ENCODE data around the gene FAM170A. TPM values are rescaled to one million over a fixed set of nuclear protein-coding genes. Genes with fewer than 3 reads are reported as not detected.

The FAM170A gene
- polyA plus RNA-seq (2012; ENCODE audit: insufficient read depth, insufficient read length) = not detected

GRCh38 chr5:119629339-119629738, at the start of gene FAM170A:
TSS of gene FAM170A (plus strand) at chr5:119629558. CDS start at chr5:119629769, 211 bp downstream.
- no peak for DNase-seq (ENCODE audit: low read depth, low spot score)
- no peak within 1 kb of the TSS for H3K4me3 ChIP-seq (ENCODE audit: low read length)

- DNase-seq (ENCODE audit: low read depth, low spot score) = no peak
- no peak overlapping the region for H3K4me3 ChIP-seq (ENCODE audit: low read length)
Observed at GRCh38 chr5:119582987-119583386, 46.4 kb upstream of the FAM170A start.

GRCh38 chr5:119583684-119584083, 45.7 kb upstream of the FAM170A start:
- DNase-seq (ENCODE audit: low read depth, low spot score) = no peak
- H3K4me3 ChIP-seq (ENCODE audit: low read length) = no peak overlapping the region

- DNase-seq (ENCODE audit: low read depth, low spot score) = no peak
- no peak overlapping the region for H3K4me3 ChIP-seq (ENCODE audit: low read length)
Observed at GRCh38 chr5:119596046-119596445, 33.3 kb upstream of the FAM170A start.

- H3K4me3 ChIP-seq (ENCODE audit: low read length) = no peak overlapping the region
- DNase-seq (ENCODE audit: low read depth, low spot score) = no peak
Observed at GRCh38 chr5:119597728-119598298, 31.5 kb upstream of the FAM170A start.

GRCh38 chr5:119613937-119614336, 15.4 kb upstream of the FAM170A start:
- no peak overlapping the region for H3K4me3 ChIP-seq (ENCODE audit: low read length)
- DNase-seq (ENCODE audit: low read depth, low spot score) = no peak

- DNase-seq (ENCODE audit: low read depth, low spot score) = no peak
- H3K4me3 ChIP-seq (ENCODE audit: low read length) = no peak overlapping the region
Observed at GRCh38 chr5:119614838-119615237, 14.5 kb upstream of the FAM170A start.

GRCh38 chr5:119626086-119626485, 3.3 kb upstream of the FAM170A start:
- no peak for DNase-seq (ENCODE audit: low read depth, low spot score)
- H3K4me3 ChIP-seq (ENCODE audit: low read length) = no peak overlapping the region

GRCh38 chr5:119630752-119631440, 1.5 kb downstream of the FAM170A start:
- H3K4me3 ChIP-seq (ENCODE audit: low read length) = no peak overlapping the region
- no peak for DNase-seq (ENCODE audit: low read depth, low spot score)

GRCh38 chr5:119631660-119632059, 2.3 kb downstream of the FAM170A start:
- DNase-seq (ENCODE audit: low read depth, low spot score) = no peak
- H3K4me3 ChIP-seq (ENCODE audit: low read length) = no peak overlapping the region

- DNase-seq (ENCODE audit: low read depth, low spot score) = no peak
- H3K4me3 ChIP-seq (ENCODE audit: low read length) = no peak overlapping the region
Observed at GRCh38 chr5:119651486-119651885, 22.1 kb downstream of the FAM170A start.

GRCh38 chr5:119655061-119655460, 25.7 kb downstream of the FAM170A start:
- H3K4me3 ChIP-seq (ENCODE audit: low read length) = no peak overlapping the region
- DNase-seq (ENCODE audit: low read depth, low spot score) = no peak

GRCh38 chr5:119656023-119656422, 26.7 kb downstream of the FAM170A start:
- DNase-seq (ENCODE audit: low read depth, low spot score) = no peak

GRCh38 chr5:119666542-119666941, 37.2 kb downstream of the FAM170A start:
- no peak for DNase-seq (ENCODE audit: low read depth, low spot score)
- H3K4me3 ChIP-seq (ENCODE audit: low read length) = no peak overlapping the region

More at GRCh38 chr5:119656023-119656422, 26.7 kb downstream of the FAM170A start:
- no peak overlapping the region for H3K4me3 ChIP-seq (ENCODE audit: low read length)

GRCh38 chr5:119678351-119679028, 49.1 kb downstream of the FAM170A start:
- H3K4me3 ChIP-seq (ENCODE audit: low read length) = no peak overlapping the region
- no peak for DNase-seq (ENCODE audit: low read depth, low spot score)

GRCh38 chr5:119680080-119680479, 50.7 kb downstream of the FAM170A start:
- no peak for DNase-seq (ENCODE audit: low read depth, low spot score)
- H3K4me3 ChIP-seq (ENCODE audit: low read length) = no peak overlapping the region

GRCh38 chr5:119681734-119682133, 52.4 kb downstream of the FAM170A start:
- no peak for DNase-seq (ENCODE audit: low read depth, low spot score)
- H3K4me3 ChIP-seq (ENCODE audit: low read length) = no peak overlapping the region

- DNase-seq (ENCODE audit: low read depth, low spot score) = no peak
- H3K4me3 ChIP-seq (ENCODE audit: low read length) = no peak overlapping the region
Observed at GRCh38 chr5:119682372-119682771, 53.0 kb downstream of the FAM170A start.
